ENCODE measurements around the gene SAA4.
"Not testable (repeated sequence)": the region's sequence is repeated elsewhere in the genome, so short reads cannot be mapped to it uniquely, and the experiment has no call there.

DNA sequence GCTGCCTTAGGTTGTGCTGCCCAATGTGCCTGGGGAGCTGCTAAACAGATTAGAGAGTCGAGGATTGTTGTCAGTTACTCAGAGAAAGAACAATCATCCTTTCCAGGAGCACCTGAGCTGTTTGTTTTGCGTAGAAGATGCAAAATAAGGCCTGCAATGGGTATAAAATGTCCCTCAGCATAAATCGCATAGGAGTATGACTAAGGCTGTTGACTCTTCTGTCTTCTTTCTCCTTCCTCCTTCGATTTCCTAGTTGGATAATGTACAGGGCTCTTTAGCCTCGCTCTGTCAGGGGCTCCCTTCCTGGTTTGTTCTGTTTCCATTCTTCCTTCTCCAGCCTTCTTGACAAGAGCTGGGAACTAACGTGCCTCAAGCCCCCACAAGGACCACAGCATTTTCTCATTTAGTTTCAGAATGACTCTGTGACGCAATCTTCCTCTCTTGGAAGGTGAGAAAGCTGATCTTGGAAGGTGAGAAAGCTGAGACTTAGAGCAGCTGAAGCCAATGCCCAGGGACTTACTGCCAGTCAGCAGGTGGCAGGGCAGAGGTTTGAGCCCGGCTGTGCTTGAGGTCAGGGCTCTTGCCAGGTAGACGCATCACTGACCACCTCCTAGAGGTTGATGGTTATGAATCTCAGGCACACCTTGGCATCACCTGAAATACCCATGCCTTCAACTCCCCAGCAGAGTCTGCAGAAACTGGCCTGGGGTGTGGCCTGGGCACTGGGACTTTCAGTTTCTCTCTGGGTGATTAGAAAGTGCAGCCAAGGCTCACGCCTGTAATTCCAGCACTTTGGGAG lies 30.9 kb upstream of the SAA4 start:
- TF ChIP-seq RAD21 (IDR thresholded peaks at IDR 0.05 in 1 of 2, conservative IDR thresholded peaks at IDR 0.05 in 1 of 2; ENCODE audit: low read depth in 2 of 2, low read length in 2 of 2); EZH2 (IDR thresholded peaks at IDR 0.05; ENCODE audit: low read depth, low read length, severe bottlenecking); CTCF (IDR thresholded peaks at IDR 0.05; ENCODE audit: control extremely low read depth in 1 of 3, insufficient read depth in 1 of 3, low read depth in 1 of 3, low read length in 3 of 3); SIN3A (conservative IDR thresholded peaks at IDR 0.05 in 1 of 2, IDR thresholded peaks at IDR 0.05 in 1 of 2; ENCODE audit: low read depth in 1 of 2, low read length in 2 of 2); POLR2AphosphoS5 (IDR thresholded peaks at IDR 0.05; ENCODE audit: low read depth, low read length); TBP (IDR thresholded peaks at IDR 0.05; ENCODE audit: low read depth, low read length): not testable (repeated sequence)
- TF ChIP-seq, protein P1, sequence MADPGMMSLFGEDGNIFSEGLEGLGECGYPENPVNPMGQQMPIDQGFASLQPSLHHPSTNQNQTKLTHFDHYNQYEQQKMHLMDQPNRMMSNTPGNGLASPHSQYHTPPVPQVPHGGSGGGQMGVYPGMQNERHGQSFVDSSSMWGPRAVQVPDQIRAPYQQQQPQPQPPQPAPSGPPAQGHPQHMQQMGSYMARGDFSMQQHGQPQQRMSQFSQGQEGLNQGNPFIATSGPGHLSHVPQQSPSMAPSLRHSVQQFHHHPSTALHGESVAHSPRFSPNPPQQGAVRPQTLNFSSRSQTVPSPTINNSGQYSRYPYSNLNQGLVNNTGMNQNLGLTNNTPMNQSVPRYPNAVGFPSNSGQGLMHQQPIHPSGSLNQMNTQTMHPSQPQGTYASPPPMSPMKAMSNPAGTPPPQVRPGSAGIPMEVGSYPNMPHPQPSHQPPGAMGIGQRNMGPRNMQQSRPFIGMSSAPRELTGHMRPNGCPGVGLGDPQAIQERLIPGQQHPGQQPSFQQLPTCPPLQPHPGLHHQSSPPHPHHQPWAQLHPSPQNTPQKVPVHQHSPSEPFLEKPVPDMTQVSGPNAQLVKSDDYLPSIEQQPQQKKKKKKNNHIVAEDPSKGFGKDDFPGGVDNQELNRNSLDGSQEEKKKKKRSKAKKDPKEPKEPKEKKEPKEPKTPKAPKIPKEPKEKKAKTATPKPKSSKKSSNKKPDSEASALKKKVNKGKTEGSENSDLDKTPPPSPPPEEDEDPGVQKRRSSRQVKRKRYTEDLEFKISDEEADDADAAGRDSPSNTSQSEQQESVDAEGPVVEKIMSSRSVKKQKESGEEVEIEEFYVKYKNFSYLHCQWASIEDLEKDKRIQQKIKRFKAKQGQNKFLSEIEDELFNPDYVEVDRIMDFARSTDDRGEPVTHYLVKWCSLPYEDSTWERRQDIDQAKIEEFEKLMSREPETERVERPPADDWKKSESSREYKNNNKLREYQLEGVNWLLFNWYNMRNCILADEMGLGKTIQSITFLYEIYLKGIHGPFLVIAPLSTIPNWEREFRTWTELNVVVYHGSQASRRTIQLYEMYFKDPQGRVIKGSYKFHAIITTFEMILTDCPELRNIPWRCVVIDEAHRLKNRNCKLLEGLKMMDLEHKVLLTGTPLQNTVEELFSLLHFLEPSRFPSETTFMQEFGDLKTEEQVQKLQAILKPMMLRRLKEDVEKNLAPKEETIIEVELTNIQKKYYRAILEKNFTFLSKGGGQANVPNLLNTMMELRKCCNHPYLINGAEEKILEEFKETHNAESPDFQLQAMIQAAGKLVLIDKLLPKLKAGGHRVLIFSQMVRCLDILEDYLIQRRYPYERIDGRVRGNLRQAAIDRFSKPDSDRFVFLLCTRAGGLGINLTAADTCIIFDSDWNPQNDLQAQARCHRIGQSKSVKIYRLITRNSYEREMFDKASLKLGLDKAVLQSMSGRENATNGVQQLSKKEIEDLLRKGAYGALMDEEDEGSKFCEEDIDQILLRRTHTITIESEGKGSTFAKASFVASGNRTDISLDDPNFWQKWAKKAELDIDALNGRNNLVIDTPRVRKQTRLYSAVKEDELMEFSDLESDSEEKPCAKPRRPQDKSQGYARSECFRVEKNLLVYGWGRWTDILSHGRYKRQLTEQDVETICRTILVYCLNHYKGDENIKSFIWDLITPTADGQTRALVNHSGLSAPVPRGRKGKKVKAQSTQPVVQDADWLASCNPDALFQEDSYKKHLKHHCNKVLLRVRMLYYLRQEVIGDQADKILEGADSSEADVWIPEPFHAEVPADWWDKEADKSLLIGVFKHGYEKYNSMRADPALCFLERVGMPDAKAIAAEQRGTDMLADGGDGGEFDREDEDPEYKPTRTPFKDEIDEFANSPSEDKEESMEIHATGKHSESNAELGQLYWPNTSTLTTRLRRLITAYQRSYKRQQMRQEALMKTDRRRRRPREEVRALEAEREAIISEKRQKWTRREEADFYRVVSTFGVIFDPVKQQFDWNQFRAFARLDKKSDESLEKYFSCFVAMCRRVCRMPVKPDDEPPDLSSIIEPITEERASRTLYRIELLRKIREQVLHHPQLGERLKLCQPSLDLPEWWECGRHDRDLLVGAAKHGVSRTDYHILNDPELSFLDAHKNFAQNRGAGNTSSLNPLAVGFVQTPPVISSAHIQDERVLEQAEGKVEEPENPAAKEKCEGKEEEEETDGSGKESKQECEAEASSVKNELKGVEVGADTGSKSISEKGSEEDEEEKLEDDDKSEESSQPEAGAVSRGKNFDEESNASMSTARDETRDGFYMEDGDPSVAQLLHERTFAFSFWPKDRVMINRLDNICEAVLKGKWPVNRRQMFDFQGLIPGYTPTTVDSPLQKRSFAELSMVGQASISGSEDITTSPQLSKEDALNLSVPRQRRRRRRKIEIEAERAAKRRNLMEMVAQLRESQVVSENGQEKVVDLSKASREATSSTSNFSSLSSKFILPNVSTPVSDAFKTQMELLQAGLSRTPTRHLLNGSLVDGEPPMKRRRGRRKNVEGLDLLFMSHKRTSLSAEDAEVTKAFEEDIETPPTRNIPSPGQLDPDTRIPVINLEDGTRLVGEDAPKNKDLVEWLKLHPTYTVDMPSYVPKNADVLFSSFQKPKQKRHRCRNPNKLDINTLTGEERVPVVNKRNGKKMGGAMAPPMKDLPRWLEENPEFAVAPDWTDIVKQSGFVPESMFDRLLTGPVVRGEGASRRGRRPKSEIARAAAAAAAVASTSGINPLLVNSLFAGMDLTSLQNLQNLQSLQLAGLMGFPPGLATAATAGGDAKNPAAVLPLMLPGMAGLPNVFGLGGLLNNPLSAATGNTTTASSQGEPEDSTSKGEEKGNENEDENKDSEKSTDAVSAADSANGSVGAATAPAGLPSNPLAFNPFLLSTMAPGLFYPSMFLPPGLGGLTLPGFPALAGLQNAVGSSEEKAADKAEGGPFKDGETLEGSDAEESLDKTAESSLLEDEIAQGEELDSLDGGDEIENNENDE (IDR thresholded peaks at IDR 0.05; ENCODE audit: insufficient replicate concordance, low read length): not testable (repeated sequence)
